Ramos (cell line): Measurements from ENCODE around the gene RGSL1.
"Not testable (repeated sequence)": the region's sequence is repeated elsewhere in the genome, so short reads cannot be mapped to it uniquely, and the experiment has no call there.

Source experiments
- in situ Hi-C: fragments of 300-500 bp; cut with MboI; formaldehyde crosslinking; loops from one replicate; pipeline ENCODE4 v1.14.3; 2022; ENCODE audit warnings: low sequenced_read_pairs; ENCODE audit not compliant: unreplicated experiment

RGSL1 gene

DNA sequence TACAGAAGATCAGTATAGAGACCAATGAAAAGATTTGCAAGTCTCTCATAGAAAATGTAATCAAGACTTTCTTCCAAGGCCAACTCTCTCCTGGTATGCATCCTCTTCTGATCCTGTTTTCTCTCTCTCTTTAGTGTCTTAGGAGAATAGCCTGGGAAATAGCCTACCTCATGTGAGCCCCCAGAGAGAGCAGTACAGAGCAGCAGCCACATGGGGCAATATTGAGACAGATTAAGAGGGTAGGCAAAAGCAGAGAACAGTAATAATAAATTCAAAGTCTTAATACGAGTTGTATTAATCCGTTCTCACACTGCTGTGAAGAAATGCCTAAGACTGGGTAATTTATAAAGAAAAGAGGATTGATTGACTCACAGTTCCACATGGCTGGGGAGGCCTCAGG lies 77.7 kb downstream of the RGSL1 start:
- in situ Hi-C loops: no loop called here

DNA sequence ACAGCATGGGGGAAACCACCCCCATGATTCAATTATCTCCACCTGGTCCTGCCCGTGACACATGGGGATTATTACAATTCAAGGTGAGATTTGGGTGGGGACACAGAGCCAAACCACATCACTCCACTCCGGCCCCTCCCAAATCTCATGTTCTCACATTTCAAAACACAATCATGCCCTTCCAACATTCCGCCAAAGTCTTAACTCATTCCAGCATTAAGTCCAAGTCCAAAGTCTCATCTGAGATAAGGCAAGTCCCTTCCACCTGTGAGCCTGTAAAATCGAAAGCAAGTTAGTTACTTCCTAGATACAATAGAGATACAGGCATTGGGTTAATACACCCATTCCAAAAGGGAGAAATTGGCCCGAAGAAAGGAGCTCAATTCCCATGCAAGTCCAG lies 78.3 kb downstream of the RGSL1 start:
- in situ Hi-C loops: not testable (repeated sequence)

DNA sequence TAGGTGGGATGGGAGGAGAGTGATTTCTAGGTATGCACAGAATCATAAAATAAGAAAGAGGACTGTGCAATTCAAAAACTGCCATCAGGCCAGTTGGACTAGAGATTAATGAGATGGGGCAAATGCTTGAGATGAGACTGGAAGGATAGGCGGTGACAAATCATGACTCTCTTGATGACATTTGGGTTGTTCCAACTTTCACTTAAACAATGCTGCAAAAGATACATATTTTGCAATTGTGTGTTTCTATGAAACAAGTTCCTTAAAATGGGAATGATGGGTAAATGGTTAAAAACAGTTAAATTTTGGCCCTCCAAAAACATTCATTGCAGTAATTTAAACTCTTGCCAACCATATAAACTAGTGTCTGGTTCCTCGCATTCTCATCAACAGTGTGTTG lies 84.0 kb downstream of the RGSL1 start:
- in situ Hi-C loops: no loop called here

DNA sequence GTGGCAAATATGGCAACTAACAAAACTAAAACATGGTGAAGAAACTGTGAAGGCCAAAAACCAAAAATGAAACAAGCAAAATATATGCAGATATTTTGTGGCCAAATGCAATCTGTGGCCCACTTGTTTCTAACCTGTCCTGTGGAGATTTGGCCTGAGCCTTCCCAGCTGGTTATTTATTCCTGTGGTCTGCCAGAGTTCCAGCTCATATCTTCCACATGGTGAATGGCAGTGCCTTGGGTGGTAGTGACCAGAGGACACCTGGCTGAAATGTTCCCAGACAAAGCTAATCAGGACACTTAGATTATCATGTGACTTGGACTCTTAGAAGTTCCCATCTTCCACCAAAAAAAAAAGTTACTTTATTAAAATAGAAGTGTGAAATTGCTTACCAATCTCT lies 99.4 kb downstream of the RGSL1 start:
- in situ Hi-C loops: no loop called here

DNA sequence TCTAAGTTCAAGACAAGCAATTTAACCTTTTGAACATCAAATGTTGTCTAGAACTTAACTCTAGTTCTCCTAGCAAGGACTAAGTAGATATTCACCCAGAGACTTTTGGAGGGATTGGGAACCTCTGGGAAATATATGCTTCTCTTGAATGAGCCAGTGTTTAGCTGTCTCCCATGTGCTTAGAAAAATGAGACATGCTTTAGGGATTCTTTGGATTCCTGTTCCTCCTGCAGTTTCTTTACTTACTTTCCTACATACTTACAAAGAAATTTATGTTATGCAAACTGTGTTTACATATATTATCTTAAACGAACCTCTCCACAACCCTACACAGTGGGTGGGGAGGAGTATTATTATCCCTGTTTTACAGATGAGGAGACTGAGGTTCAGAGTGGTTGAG lies 99.9 kb downstream of the RGSL1 start:
- in situ Hi-C loops: no loop called here

DNA sequence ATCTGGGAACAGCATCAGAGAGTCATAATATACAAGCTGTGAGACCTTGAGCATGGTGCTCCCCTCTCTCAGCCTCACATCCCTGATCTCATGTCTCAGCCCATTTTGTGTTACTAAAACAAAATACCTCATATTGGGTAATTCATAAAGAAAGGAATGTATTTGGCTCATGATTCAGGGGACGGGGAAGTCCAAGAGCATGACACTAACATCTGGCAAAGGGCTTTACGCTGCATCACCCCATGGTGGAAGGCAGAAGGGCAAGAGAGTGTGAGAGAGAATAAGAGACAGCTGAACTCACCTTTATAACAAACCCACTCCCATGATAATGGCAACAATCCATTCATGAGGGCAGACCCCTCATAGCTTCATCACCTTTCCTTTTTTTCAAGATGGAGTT lies 102.6 kb downstream of the RGSL1 start:
- in situ Hi-C loops: no loop called here

DNA sequence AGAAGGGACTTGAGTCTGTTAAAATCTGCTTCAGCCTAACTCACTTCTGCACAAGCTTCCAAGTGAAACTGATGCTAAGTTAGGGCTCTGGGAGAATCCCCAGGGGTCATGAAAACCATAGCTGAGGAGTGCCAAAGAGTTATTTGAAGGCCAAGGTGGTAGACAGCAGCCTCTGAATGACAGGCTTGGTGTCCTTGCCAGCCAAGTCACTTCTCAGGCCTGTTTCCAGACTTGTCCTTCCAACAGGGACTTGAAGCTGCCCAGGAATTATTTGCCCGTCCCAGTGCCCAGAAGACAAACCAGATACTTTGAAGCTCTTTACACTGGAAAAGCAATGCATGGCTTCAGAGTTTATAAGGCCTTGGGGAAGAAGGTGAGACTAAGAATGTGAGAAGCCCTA lies 105.5 kb downstream of the RGSL1 start:
- in situ Hi-C loops: no loop called here

DNA sequence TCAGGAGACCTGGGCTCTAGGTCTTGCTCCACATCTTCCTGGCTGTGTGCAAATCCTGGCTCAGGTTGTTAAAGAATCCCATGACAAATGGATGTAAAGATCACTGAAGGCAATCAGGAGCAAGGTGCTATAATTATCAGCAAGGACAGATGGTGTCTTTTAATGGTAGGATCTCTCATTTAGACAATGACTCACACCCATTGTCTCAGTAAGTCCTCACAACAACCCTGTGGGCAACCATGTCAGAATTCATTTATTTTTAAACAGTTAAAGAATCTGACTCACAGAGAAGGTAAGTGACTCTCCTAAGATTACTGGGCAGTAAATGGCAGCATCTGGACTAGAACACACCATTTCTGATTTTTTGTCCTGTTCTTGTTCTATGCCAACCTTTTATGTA lies 106.3 kb downstream of the RGSL1 start:
- in situ Hi-C loops: no loop called here

DNA sequence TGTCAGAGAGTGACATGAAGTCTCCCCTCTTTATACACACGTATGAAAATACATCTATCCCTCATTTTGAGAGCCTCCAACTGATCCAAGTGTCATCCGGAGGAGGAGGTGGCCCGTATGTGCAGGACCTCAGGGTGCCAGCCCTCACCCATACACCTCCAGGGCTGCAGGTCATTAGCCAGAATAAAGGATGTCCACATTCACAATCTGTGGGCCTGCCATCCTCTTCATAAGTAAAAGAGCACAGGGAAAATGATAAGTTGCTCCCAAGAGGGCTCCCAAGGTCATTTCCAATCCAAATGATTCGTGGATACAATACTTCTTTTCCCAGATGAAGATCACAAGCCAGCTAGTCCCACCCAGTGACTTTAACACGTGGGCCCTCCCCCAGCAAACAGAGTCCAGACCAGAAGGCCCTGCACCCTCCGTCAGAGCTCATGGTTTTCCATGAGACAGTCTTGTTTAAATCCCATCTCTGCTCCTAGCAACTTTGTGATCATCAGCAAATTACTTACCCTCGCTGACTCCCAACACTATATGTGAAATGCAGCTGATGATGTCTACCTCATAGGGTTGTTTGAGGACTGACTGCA lies 110.5 kb downstream of the RGSL1 start:
- in situ Hi-C loops: no loop called here

DNA sequence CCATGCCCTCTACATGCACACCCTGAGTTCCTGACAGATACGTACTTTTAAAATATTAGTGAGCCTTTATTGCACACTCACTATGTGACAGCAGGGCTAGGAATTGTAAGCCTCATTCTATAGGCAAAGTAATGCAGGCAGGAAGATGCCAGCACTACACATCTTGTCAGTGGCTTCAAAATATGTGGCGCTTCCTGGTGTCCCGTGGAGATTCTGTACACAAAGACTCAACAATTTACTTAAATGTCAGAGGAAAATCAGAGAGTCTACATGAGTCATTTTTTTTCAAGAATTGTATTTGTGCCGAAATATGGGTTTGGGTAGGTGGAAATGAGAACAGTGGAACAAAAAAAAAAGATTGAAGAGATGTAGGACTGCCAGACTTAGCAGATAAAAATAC lies 111.5 kb downstream of the RGSL1 start:
- in situ Hi-C loops: no loop called here

DNA sequence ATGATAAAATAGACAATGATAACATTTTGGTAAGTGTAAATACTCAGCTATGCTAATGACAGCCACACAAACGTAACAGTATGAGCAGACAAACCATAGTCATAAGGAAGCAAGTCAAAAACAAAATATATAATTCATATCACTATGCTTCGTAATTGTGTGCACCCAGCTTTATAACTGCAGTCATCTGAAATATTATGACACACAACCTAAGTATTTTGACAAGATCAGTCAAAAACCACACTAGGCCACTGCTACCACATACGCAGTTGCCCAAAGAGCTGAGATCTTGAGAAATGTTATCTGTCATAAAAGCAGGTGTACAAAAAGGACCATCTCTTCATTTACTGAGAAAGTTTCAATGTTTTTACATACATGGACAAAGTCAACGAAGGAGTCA lies 113.1 kb downstream of the RGSL1 start:
- in situ Hi-C loops: no loop called here

DNA sequence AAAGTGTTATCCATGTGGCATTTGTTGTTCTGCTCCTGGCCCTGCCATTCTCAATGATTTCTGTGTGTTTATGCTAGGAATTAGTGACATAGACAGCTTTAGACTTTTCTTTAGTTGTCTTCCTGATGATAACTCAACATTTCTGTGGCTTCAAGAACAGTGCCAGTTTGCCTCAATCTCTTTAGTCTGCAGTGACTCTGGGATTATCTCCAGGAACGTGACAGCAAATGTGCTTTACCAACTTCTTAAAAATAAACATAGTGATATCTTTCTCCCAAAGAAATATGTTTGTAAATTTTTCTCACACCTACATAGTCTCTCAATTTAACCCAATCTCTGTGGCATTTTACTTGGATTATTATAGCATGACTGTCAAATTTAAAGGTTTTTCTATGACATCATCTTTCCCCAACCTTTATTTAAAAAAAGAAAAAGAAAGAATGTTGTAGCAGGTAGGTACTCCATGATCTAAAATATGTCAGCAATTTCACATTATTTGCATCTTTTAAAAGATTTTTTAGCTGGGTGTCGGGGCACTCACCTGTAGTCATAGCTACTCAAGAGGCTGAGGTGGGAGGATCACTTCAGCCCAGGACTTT lies 114.6 kb downstream of the RGSL1 start:
- in situ Hi-C loops: no loop called here

DNA sequence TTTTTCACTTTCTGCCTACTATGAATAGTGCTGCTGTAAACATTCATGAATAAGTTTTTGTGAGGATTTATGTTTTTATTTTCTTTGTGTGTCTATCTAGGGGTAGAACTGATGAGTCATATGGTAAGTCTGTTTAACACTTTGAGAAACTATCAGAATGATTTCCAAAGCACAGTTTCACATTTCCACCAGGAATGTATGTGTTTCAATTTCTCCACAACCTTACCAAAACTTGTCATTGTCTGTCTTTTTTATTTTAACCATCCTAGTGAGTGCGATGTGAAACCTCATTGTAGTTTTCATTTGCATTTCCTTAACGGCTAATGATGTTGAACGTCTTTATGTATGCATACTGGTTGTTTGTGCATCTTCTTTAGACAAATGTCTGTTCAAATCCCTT lies 115.6 kb downstream of the RGSL1 start:
- in situ Hi-C loops: no loop called here

DNA sequence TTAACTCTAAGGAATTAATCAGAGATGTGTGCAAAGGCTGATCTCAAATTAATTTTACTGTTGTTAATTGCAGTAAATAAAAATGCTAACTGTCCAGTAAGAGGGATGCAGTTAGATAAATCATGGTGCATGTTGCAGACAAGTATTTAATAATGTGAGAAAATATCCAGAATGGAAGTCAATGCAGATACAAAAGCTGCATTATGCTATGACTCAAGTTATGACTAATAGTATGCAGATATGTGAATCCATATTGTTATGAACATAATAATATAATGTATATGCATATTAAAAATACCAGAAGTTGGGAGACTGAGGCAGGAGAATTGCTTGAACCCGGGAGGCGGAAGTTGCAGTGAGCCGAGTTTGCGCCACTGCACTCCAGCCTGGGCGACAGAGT lies 117.7 kb downstream of the RGSL1 start:
- in situ Hi-C loops: no loop called here

DNA sequence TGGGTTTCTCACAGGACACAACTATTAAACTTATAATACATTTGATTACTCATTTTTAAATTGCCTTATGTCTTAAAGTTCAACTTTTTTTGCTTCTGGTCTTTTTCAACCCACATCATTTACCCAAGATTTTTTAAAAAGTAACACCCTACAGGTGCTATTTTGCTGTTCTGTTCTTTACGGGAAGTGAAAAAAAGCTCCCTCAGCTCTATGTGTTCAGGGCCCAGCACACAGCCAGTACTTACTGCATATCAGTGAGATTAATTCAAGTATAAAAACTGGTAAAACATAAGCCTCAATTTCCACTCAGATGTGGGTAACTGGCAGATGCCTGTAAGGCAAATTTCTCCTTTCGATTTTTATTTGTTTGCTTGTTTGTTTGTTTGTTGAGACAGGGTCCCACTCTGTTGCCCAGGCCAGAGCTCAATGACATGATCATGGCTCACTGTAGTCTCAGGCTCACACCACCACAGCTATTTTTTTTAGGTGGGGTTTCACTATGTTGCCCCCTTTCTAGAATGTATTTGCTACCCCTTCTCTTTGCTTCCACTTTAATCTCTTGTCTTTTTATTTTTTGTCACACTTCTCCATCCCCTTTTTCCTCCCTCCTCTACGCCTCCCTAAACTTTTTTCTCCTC lies 118.8 kb downstream of the RGSL1 start:
- in situ Hi-C loops: no loop called here

DNA sequence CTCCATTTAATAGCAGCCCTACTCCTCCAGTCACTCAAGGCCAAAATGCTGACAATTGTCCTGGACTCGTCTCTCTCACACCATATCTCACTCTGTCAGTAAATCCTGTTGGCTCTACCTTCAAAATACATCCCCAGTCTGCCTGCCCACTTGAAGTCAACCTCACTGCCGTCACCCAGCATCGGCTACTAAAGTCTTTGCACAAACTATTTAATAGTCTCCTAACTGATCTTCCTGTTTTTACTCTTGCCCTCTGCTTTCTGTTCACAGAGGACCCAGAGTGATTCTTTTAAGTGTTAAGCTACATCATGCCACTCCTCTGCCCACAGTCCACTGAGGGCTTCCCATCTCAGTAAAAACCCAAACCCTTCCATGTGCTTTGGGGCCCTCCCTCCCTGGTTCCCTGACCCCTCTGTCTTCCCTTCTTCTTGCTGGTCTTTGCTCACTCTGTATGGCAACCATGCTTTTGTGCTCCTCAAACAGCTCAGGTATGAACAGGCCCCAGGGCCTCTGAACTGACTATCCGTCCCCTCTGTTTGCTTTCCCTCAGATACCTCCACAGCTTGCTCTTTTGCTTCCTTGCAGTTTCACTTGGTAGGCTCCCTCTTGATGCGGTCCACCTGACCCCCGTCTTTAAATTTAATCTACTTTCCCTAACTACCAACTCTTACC lies 120.1 kb downstream of the RGSL1 start:
- in situ Hi-C loops: no loop called here

DNA sequence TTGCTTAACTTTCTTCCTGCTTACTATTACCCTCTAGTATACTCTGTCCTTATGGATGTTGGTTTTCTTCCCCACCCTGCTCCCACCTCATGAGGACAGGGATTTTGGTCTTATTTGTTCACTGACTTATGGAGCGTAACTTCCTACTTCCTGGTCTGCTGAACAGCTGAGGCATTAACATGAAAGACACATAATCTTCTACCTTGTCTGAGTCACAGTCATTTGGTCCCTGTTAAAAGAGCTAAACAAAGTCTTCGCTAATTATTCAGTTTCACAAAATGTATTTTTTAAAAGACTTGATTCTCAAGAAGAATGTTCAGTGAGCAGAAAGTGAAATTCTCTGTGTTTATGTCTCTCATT lies 120.6 kb downstream of the RGSL1 start:
- in situ Hi-C loops: no loop called here

DNA sequence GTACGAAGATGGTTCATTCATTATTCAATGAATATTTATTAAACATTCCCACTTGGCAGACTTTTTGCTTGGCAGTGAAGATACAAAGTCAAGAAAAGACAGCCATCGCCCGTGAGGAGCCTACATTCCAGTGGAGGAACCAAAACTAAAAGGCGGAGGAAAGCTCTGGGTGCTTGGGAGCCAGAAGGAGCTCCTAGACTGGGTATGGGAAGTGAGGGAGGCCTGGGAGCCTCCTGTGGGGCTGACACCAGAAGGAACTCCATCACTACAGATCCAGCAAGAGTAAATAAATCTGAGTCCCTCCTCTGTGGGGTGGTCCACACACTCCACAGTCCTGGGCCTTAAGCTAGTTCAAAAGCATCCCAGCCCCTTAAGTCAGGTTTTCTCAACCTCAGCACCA lies 124.2 kb downstream of the RGSL1 start:
- in situ Hi-C loops: no loop called here

DNA sequence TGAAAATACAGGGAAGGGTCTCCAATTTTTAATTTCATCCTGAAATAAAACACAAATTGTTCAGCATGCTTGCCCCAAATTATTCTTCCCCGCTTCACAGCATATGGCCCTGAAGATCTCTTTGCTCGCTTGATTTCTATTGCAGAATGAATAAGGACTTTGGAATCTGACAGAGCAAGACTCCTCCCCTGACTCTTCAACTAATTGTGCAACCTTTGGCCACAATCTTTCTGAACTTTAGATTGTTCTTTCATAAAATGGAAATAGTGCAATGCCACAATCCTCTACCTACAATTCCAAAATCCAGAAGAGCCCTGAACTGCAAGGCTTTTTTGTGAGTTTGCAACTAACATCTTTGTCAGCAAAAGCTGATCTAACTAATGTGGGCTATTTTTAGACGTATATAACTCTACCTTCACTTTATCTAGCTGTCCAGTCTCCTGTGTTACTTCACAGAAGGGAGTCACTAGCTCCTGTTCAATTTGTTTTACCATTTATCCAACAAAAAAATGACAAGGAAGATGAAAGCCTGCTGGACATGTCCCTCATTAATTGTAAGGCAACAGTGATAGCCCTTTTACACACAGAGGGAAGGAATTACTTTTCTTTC lies 125.7 kb downstream of the RGSL1 start:
- in situ Hi-C loops: no loop called here

DNA sequence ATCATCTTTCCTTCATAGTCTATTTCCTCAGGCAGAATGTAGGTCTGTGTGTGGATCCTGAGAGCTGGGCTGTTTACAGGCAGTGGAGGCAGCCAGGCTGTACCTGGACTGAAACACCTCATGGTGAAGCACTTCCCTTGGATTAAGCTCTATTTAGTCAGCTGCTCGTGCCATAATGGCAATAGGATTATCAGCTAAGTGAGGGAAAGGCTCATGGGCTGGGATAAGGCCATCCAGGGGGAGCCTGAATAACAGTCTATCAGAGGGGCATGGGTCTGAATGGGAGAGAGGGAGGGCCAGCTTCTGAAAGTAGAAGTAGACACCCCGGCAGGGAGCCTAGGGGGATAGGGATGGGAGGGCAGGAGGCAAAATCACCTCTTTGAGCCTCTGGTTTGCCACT lies 130.8 kb downstream of the RGSL1 start:
- in situ Hi-C loops: no loop called here

DNA sequence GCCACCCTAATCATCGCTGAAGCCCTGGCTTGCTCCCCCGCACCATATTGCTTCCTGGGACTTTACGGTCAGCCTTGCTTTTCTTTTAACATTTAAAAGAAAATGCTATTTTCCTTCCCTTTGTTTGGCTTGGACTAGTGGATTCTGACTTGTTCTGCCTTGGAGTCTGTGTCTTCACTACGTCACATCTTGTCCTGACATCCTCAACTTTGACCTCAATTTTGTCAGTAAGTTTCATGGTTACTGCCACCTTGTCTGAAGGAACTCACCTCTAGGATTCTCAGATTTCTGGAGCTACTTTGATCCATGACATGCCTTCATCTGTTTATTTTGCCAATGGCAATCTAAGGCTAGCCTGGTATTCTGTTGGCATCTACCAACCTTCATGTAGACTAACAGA lies 134.8 kb downstream of the RGSL1 start:
- in situ Hi-C loops: no loop called here
